Retinal pigment epithelial cell (primary cell): ENCODE data around the gene KLHL34.

ENCODE experiments used
- DNase-seq: peaks from one replicate; pipeline ENCODE4 v3.0.0-alpha.2; 2010; ENCODE audit warnings: low read depth
- H3K4me3 ChIP-seq: 2 replicates; pipeline ENCODE4 v1.5.1; 2011; ENCODE audit warnings: mild to moderate bottlenecking, low read length, control low read depth, moderate library complexity
- CTCF ChIP-seq: conservative IDR thresholded peaks from 2 replicates; pipeline ENCODE4 v1.5.1; 2011; ENCODE audit warnings: low read depth, low read length, control low read depth, inconsistent platforms

The KLHL34 gene

DNA sequence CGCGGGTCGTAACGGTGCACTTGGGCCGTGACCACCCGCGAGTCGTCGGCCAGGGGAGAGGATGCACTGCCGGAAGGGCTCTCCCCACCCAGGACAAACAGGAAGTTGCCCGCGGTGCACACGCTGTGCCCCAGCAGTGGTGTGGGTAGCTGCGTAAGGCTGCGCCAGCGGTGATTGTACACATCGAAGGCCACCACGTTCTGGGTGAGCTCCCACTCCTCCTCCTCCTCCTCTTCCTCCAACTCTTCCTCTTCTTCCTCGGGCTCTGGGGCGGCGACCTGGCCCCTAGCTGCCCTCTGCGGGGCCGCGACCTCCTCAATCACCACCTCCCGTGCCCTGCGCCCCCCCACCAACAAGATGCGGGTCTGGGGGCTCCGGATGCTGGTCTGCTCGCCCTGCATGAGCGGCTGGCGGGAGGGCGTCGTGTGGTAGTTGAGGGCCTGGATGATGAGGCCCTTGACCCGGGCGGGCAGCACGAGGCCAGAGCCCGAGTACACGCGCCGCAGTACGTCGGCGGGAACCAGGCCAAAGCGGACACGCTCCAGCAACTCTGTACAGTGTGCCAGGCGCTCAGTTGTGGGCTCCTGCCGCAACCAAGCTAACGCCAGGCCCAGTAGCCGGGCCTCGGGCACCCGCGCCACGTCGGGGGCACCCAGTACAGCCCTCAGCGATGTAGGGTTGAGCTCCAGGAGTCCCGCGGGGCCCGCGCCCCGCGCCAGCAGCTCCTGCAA is 1.4 kb downstream of the KLHL34 start:
- H3K4me3 ChIP-seq: no peak overlapping the region
- DNase-seq: no peak
- no peak for TF ChIP-seq CTCF

- no peak overlapping the region for H3K4me3 ChIP-seq
- no peak for DNase-seq
- no peak for TF ChIP-seq CTCF
Measured at GRCh38 chrX:21655901-21656586, 2.1 kb downstream of the KLHL34 start.

- no peak for DNase-seq
- no peak overlapping the region for H3K4me3 ChIP-seq
- no peak for TF ChIP-seq CTCF
Measured at GRCh38 chrX:21645886-21646285, 12.2 kb downstream of the KLHL34 start.

- H3K4me3 ChIP-seq: no peak overlapping the region
- no peak for DNase-seq
- TF ChIP-seq CTCF: no peak
Measured at GRCh38 chrX:21645431-21645830, 12.7 kb downstream of the KLHL34 start.

DNA sequence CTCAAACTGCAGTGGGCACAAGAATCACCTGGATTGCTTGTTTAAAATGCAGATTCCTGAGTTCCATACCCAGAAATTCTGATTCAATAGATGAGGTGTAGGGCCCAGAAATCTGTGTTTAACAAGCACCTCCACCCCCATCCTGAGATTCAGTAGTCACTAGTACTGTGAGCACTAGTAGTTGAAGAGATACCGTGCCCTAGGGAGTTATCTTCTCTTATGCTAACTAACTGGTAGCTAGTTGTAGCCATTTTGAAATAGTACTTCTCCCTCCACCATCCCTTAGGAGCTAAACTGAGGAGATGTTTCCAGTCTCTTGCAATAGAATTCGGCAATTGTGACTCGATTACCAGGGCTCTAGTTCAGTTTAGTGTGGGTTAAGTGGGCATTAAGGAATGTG is 18.4 kb downstream of the KLHL34 start:
- no peak overlapping the region for H3K4me3 ChIP-seq
- TF ChIP-seq CTCF: no peak
- no peak for DNase-seq

DNA sequence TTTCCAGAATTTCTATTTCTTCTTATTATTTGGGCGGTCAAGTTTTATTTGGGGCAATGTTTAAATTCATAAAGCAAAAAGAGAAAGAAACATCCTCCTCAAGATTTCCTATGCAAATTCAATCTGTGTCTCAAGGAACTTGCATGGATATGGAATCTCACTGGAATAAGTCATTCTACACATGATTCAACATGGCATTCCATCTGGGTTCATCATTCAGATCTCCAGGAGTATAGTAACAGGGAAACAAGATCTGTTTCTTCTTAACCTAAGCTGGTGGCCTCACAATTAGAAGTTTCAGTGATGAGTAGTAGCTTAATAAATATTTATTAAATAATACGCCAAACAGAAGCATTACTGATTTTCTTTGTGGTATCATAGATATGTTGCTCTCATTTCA is 19.8 kb downstream of the KLHL34 start:
- no peak for TF ChIP-seq CTCF
- no peak for DNase-seq
- H3K4me3 ChIP-seq: no peak overlapping the region

DNA sequence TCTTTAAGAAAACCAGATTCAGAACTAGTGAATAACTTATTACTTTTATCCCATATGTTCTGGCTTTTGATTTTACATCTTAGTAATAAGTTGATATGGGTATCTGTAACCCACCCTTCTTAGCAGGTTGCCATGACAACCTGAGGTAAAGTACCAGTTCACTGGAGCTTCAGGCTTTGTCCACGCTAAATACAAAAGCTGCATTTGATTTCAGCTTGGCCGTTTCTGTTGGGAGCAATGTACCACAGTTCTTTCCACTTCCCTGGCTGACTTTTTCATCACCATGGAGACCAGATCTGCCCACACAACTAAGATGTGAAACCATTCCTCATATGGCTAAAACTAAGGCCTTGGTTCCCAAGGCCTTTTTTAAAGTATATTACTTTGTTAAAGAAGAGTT is 26.1 kb downstream of the KLHL34 start:
- H3K4me3 ChIP-seq: no peak overlapping the region
- no peak for TF ChIP-seq CTCF
- no peak for DNase-seq
